KMS-11 (cell line): Measurements from ENCODE around the gene VAV2.

Source experiments
- H2AFZ ChIP-seq: fragments of 200-600 bp; sonication (generic); 2 replicates; pipeline ENCODE4 v1.6.1; 2016; ENCODE audit warnings: antibody characterized with exemption, mixed run types, low read depth
- H3K27ac ChIP-seq: fragments of 200-600 bp; sonication (generic); 2 replicates; pipeline ENCODE4 v1.6.1; 2016; ENCODE audit warnings: mild to moderate bottlenecking, mixed run types
- H3K27me3 ChIP-seq: fragments of 200-600 bp; sonication (generic); 2 replicates; pipeline ENCODE4 v1.6.1; 2017; ENCODE audit warnings: mild to moderate bottlenecking, low read depth, mixed run types, moderate library complexity; ENCODE audit not compliant: insufficient read depth
- H3K36me3 ChIP-seq: fragments of 200-600 bp; sonication (generic); 2 replicates; pipeline ENCODE4 v1.6.1; 2017; ENCODE audit warnings: mild to moderate bottlenecking, mixed run types; ENCODE audit not compliant: insufficient read depth
- H3K4me1 ChIP-seq: fragments of 200-600 bp; sonication (generic); 2 replicates; pipeline ENCODE4 v1.6.1; 2016; ENCODE audit warnings: mild to moderate bottlenecking, low read depth, mixed run types; ENCODE audit not compliant: poor library complexity, severe bottlenecking
- H3K4me2 ChIP-seq: fragments of 200-600 bp; sonication (generic); 2 replicates; pipeline ENCODE4 v1.7.0; 2016; ENCODE audit warnings: mild to moderate bottlenecking, mixed run types
- H3K4me3 ChIP-seq: fragments of 200-600 bp; sonication (generic); IDR thresholded peaks from 2 replicates; pipeline ENCODE4 v1.6.1; 2017; ENCODE audit warnings: low read depth, low read length, mixed read lengths; ENCODE audit not compliant: insufficient read depth
- H3K79me2 ChIP-seq: fragments of 200-600 bp; sonication (generic); 2 replicates; pipeline ENCODE4 v1.6.1; 2016; ENCODE audit warnings: low read depth, mixed run types; ENCODE audit not compliant: insufficient read depth
- H3K9ac ChIP-seq: fragments of 200-600 bp; sonication (generic); 2 replicates; pipeline ENCODE4 v1.6.1; 2016; ENCODE audit warnings: mild to moderate bottlenecking, mixed run types
- H4K20me1 ChIP-seq: fragments of 200-600 bp; sonication (generic); 2 replicates; pipeline ENCODE4 v1.6.1; 2016; ENCODE audit warnings: mild to moderate bottlenecking, mixed run types; ENCODE audit not compliant: insufficient read depth
- TF ChIP-seq, protein P1 (sequence below): fragments of 200-600 bp; sonication (generic); conservative IDR thresholded peaks from 2 replicates; pipeline ENCODE4 v1.6.1; 2017; ENCODE audit warnings: low read depth, mild to moderate bottlenecking, antibody characterized with exemption, low read length, moderate library complexity, mixed read lengths

VAV2 gene

DNA sequence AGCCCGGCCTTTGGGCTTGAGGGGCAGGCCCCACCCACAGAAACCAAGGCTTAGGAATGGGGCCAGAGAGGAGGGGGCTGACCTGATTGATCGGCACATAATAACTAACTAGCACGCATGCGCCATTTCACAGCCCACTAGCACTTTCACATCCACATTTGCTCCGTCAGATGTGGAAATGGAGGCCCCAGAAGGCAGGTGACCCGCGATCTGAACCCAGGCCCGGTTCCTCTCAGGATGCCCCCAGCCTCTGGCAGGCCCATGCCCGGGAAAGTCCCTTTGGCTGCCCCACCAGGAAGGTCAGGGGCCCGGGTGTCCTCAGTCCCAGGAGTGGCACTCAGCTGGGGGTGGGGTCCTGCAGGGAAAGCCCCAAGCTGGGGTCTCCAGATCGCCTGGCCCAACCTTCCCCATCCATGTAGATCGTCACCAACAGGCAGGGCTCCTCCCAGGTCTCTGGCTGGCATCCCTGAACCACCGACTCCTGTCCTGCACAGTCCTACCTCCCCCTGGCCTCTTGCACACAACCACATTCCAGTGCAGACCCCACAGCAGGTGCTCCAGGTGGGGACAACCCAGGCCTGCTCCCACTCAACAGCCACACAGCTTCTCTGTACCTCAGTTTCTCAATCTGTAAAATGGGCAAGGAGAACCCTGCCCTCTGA is 46.7 kb downstream of the VAV2 start:
- Histone ChIP-seq H3K4me2 (no peak overlapping the region), H3K9ac (no peak overlapping the region), H2AFZ (no peak overlapping the region), H3K36me3 (no peaks in the 10 kb centered on the region), H3K79me2 (no peaks in the 10 kb centered on the region), H3K27ac (no peak overlapping the region), H3K27me3 (no peaks in the 10 kb centered on the region), H3K4me1 (no peaks in the 10 kb centered on the region), H3K4me3 (no peak overlapping the region), H4K20me1 (no peaks in the 10 kb centered on the region)
- TF ChIP-seq, protein P1, sequence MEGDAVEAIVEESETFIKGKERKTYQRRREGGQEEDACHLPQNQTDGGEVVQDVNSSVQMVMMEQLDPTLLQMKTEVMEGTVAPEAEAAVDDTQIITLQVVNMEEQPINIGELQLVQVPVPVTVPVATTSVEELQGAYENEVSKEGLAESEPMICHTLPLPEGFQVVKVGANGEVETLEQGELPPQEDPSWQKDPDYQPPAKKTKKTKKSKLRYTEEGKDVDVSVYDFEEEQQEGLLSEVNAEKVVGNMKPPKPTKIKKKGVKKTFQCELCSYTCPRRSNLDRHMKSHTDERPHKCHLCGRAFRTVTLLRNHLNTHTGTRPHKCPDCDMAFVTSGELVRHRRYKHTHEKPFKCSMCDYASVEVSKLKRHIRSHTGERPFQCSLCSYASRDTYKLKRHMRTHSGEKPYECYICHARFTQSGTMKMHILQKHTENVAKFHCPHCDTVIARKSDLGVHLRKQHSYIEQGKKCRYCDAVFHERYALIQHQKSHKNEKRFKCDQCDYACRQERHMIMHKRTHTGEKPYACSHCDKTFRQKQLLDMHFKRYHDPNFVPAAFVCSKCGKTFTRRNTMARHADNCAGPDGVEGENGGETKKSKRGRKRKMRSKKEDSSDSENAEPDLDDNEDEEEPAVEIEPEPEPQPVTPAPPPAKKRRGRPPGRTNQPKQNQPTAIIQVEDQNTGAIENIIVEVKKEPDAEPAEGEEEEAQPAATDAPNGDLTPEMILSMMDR, result no peak

DNA sequence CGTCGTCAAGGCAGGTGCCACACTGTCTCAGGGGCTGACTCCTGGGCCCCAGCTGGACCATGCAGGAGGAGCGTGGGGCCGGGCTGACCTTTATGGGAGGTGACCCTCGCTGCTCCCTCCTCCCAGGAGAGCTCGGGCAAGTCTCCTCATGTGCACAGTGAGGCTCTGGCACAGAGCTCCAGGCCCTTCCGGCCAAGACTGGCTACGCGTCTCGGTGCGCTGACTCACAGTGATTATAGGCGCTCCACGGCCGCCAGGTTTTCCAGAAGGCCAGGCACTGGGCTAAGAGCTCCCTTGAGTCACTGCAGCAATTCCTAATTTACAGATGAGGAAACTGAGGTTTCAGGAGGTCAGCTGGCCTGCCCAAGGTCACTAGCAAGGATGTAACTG is 47.4 kb downstream of the VAV2 start:
- Histone ChIP-seq H4K20me1 (no peaks in the 10 kb centered on the region), H3K27me3 (no peaks in the 10 kb centered on the region), H3K4me3 (no peak overlapping the region), H3K27ac (no peak overlapping the region), H3K4me1 (no peaks in the 10 kb centered on the region), H3K4me2 (no peak overlapping the region), H2AFZ (no peak overlapping the region), H3K36me3 (no peaks in the 10 kb centered on the region), H3K79me2 (no peaks in the 10 kb centered on the region), H3K9ac (no peak overlapping the region)
- TF ChIP-seq, protein P1, result no peak

DNA sequence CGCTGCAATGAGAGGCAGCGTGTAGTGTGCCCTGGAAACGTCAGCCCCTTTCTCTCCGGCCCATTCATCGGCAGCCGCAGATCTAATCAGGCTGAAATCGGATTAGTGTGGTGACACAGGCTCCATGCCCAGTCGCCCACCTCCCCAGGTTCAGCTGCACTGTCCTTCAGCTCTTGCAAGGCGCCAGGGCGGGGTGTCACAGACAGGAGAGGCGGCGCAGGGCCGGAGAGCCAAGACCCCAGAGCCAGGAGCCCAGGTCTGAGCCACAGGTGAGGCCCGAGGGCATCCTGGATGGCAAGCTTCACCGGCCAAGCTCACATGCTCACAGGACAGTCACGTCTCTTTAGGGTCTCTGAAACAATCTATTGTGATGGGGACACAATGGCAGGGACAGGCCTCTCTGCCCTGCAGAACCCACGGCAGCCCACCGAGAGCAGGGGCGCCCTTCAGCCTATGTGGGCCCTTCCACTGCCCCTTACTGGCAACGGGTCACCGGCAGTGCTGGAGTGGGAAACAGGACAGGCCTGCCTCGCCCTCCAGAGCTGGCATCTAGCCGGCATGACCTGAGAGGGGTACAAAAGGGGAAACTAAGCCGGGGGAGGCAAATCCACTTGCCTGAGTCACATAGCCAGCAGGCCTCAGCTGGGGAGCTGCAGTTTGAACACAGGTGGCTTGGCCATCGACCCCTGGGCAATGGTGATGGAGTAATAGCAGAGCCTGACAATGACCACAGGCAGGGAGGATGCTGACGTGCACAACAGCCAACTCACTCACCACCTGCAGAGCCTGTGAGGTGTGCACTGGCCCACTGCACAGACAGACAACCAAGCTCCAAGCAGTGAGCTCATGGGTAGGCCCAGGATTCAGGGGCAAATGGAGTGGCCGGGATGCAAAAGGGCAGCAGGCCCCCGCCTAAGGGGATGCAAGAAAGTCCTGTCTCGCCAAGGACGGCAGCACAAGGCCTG is 48.1 kb downstream of the VAV2 start:
- Histone ChIP-seq H3K27me3 (no peaks in the 10 kb centered on the region), H3K9ac (no peak overlapping the region), H3K4me2 (no peak overlapping the region), H3K27ac (no peak overlapping the region), H2AFZ (no peak overlapping the region), H3K79me2 (no peaks in the 10 kb centered on the region), H3K4me3 (no peak overlapping the region), H3K4me1 (no peaks in the 10 kb centered on the region), H3K36me3 (no peaks in the 10 kb centered on the region), H4K20me1 (no peaks in the 10 kb centered on the region)
- TF ChIP-seq, protein P1, result no peak

DNA sequence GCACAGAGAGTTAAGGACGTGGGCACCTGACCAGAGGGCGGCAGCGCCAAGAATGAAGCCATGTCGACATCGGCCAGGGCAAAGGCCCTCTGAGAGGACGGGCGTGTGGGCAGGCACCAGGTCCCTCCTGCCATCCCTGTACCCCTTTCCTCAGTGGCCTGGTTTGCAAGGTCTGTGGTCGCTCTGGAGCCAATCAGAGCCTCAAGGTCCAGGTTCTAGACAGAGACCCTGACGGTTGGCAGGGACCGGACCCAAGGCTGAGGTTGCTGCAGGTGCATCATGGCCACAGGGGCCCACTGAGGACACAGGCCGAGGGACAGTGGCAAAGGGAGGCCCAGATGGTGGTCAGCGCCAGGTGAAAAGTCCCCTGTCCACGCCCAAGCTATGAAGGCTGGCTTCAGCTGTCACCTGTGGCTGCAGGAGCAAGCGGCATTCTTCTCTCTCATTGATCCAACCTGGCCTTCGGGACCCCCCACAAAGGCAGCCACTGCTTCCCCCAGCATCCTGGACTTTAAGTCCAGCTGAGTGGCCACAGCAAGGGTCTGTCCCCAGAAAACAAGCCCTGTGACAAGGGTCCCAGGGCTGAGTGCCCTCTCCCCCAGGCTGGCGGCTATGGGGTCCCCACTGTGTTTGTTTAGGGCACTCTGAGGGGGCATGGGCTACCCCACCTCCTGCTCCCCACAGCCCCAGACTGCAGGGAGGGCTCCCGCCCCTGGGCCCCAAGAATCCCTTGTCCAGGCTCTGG is 48.9 kb downstream of the VAV2 start:
- Histone ChIP-seq H3K36me3 (no peaks in the 10 kb centered on the region), H3K4me2 (no peak overlapping the region), H3K27ac (no peak overlapping the region), H3K4me3 (no peak overlapping the region), H3K79me2 (no peaks in the 10 kb centered on the region), H4K20me1 (no peaks in the 10 kb centered on the region), H3K9ac (no peak overlapping the region), H3K4me1 (no peaks in the 10 kb centered on the region), H3K27me3 (no peaks in the 10 kb centered on the region), H2AFZ (no peak overlapping the region)
- TF ChIP-seq, protein P1, result no peak
